ENCODE measurements around the gene MOGAT1. TPM values are rescaled to one million over a fixed set of nuclear protein-coding genes. Genes with fewer than 3 reads are reported as not detected.

Gene MOGAT1
- total and polyA plus RNA-seq, 2 of the 8 experiments (the other 6 are each of a cell fraction or from before 2014, with no cell fraction given): 0.11 to 0.67 TPM

- peaks cover 0 to 3% (median 0%) of the 10 kb centered on the region in 4 experiments; a peak in 2 of 7 replicates for H3K4me1 ChIP-seq (replicated peaks in 1 of 4; ENCODE audit: control insufficient read depth in 3 of 4, insufficient read depth in 4 of 4, low read length in 3 of 4)
- H2AK5ac ChIP-seq (ENCODE audit: low read depth, low read length): no peak overlapping the region
- no peak overlapping the region for H3K23ac ChIP-seq (ENCODE audit: insufficient read length)
- no peak overlapping the region for H4K91ac ChIP-seq (replicated peaks; ENCODE audit: insufficient read length, low read length)
- ChIA-PET POLR2A (ENCODE audit: partially characterized antibody) (interaction anchor here (1.0 to 2.0 kb wide), 3 partner anchors 11 to 14 kb away, joined by 5 to 7 read pairs (median 5); partner anchors contain the start of gene FARSB), CTCF (ENCODE audit: partially characterized antibody) (interaction anchor here (0.7 to 2.6 kb wide), 7 partner anchors 9 to 618 kb away, joined by 3 to 9 read pairs (median 7); no protein-coding TSS in a partner anchor)
- no peak overlapping the region for H3K14ac ChIP-seq (ENCODE audit: insufficient read length)
- peak overlapping the region; percentile 82 to 94; a peak in 3 of 4 replicates for H3K4me2 ChIP-seq (ENCODE audit: insufficient read depth in 1 of 2, low read depth in 2 of 2, low read length in 2 of 2)
- no peak overlapping the region for H2BK120ac ChIP-seq (replicated peaks; ENCODE audit: low read depth, low read length)
- H3K56ac ChIP-seq (replicated peaks; ENCODE audit: insufficient read length, low read depth, low read length): no peak overlapping the region
- no peak overlapping the region for H3K27ac ChIP-seq (ENCODE audit: low read depth, low read length)
- FAIRE-seq: no peak
- H2BK5ac ChIP-seq (ENCODE audit: low read depth, low read length): no peak overlapping the region
- H3K4me3 ChIP-seq (ENCODE audit: extremely low read depth in 1 of 4, insufficient read depth in 2 of 4, low read depth in 3 of 4, low read length in 4 of 4): peak overlapping the region in 2 of 4 experiments; percentile 48 to 63; a peak in 4 of 8 replicates
- H3K79me2 ChIP-seq (ENCODE audit: control insufficient read depth in 1 of 2, insufficient read depth in 2 of 2, low read length in 2 of 2): no peaks in the 10 kb centered on the region
- peak overlapping the region; percentile 87; the same call in 1 of the 2 replicates for H2AFZ ChIP-seq (ENCODE audit: low read length)
- H2BK12ac ChIP-seq (ENCODE audit: low read depth, low read length): no peak overlapping the region
- H2BK20ac ChIP-seq (ENCODE audit: low read length): no peak overlapping the region
- no peak overlapping the region for H4K5ac ChIP-seq (ENCODE audit: insufficient read length, low read depth, low read length)
- no peaks in the 10 kb centered on the region for H3K9me3 ChIP-seq (ENCODE audit: insufficient read depth in 2 of 2, low read depth in 1 of 2, low read length in 1 of 2)
- no peaks in the 10 kb centered on the region for H3K79me1 ChIP-seq (ENCODE audit: low read depth, low read length)
- no peak overlapping the region for H3K9ac ChIP-seq (replicated peaks in 1 of 4; ENCODE audit: extremely low read depth in 1 of 4, low read depth in 3 of 4, low read length in 3 of 4)
- 85% methylated on average over 9 of the region's 9 CpGs; no CpG with 5 or more reads in 1 of the 2 experiments for WGBS, 2 experiments (ENCODE audit: extremely low coverage in 1 of 2, insufficient coverage in 1 of 2, insufficient read length in 1 of 2, insufficient replicate concordance in 2 of 2, low coverage in 1 of 2, low lambda C conversion rate in 2 of 2, missing lambda C conversion rate in 1 of 2)
- no peak overlapping the region for H4K8ac ChIP-seq (ENCODE audit: extremely low read depth, insufficient read depth, low read length)
- H3K27me3 ChIP-seq (replicated peaks in 1 of 4; ENCODE audit: control insufficient read depth in 3 of 4, extremely low read depth in 1 of 4, insufficient read depth in 3 of 4, low read length in 3 of 4): peaks cover 0 to 23% (median 11%) of the 10 kb centered on the region in 4 experiments; a peak in 6 of 7 replicates
- no peak overlapping the region for H3K18ac ChIP-seq (ENCODE audit: extremely low read depth, low read length)
- no peaks in the 10 kb centered on the region for H4K20me1 ChIP-seq (replicated peaks in 1 of 2; ENCODE audit: control insufficient read depth in 1 of 2, insufficient read depth in 2 of 2, low read length in 2 of 2)
- no peaks in the 10 kb centered on the region for H3K36me3 ChIP-seq (ENCODE audit: control insufficient read depth in 2 of 4, insufficient read depth in 4 of 4, low read length in 3 of 4)
- no peak for DNase-seq (ENCODE audit: low read depth in 1 of 2, low spot score in 2 of 2)
- no peak overlapping the region for H3K4ac ChIP-seq (replicated peaks; ENCODE audit: insufficient read length, low read depth, low read length)
- no peak overlapping the region for H2BK15ac ChIP-seq (ENCODE audit: low read length)
- peaks cover 10% of the 10 kb centered on the region; the same call in 1 of the 2 replicates for H3K23me2 ChIP-seq (ENCODE audit: low read depth, low read length)
- no peak for TF ChIP-seq RFX5 (IDR thresholded peaks at IDR 0.05; ENCODE audit: borderline replicate concordance, low read depth, low read length)
- no peak for TF ChIP-seq POLR2A (IDR thresholded peaks at IDR 0.05; ENCODE audit: control extremely low read depth in 1 of 2, low read depth in 2 of 2, low read length in 2 of 2)
- TF ChIP-seq USF2 (IDR thresholded peaks at IDR 0.05; ENCODE audit: low read length): no peak
- TF ChIP-seq SRF (IDR thresholded peaks at IDR 0.05; ENCODE audit: low read depth, low read length): no peak
- no peak for TF ChIP-seq ATF3 (IDR thresholded peaks at IDR 0.05; ENCODE audit: insufficient read depth, low read depth, low read length)
- TF ChIP-seq JUND (IDR thresholded peaks at IDR 0.05; ENCODE audit: low read length): no peak
- no peak for TF ChIP-seq HDAC6 (IDR thresholded peaks at IDR 0.05; ENCODE audit: low read depth, low read length)
- TF ChIP-seq POU5F1 (IDR thresholded peaks at IDR 0.05; ENCODE audit: low read depth, low read length): no peak
- no peak for TF ChIP-seq TCF12 (IDR thresholded peaks at IDR 0.05; ENCODE audit: low read depth, low read length)
- no peak for TF ChIP-seq E2F6 (IDR thresholded peaks at IDR 0.05)
Observed at GRCh38 chr2:222670191-222671038, 1.0 kb upstream of the MOGAT1 start.
